DMS114 treated with DMSO at 0.1 percent for 48 hours (cell line): Measurements from ENCODE around the gene AVPR1B.

Experiments used
- DNase-seq: peaks from one replicate; lab custom pipeline; 2025; ENCODE audit not compliant: unreplicated experiment; lab: John Stamatoyannopoulos, UW

AVPR1B gene

GRCh38 chr1:206117151-206117948 is at the start of gene AVPR1B:
Gene AVPR1B, minus strand, starts transcription at chr1:206117388. Its CDS starts 498 bp downstream, at chr1:206116890.
- DNase-seq = no peak

DNA sequence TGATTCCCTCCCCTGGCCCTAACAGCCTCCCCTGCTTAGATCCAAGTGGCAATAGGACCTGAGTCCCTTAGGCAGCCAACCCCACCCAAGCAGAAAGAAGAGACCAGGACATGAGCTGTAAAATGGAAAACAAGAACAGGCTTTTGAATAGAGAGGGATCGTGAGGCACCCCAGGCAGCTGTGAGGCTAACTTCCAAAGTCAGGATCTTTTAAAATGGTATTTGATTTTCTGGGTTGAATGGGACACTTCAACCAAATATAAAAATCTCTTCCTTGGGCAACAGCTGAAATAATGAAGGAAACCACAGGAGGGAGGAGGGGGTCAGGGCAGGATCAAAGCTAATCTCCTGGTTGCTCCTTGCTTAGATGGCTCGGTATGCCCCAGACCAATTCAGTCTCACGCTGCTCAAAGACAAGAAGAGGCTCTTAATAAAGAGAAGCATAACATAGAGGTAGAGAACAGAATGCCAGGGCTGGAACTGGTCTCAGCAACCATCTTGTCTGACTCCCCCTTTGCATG is 28.6 kb upstream of the AVPR1B start:
- no peak for DNase-seq

DNA sequence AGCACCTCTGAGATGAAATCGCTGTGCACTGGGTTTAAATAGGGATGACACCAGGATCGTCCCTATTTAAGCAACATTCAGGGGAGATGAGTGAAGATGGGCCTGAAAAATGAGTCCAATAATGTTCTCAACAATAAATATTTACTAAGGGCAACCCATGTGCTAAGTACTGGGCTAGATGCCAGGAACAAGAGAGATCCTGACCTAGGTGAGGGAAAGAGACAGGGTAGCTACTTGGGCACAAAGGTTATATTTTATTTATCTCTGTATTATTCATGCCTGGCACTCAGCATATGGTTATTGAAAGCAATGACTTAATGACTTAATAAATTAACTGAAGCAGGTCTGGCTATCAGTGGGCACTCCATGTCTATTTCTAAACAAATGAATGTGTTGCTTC is 27.4 kb upstream of the AVPR1B start:
- DNase-seq = no peak

- no peak for DNase-seq
These were observed 26.5 kb upstream of the AVPR1B start for GRCh38 chr1:206143537-206144172.

GRCh38 chr1:206142770-206143169 is 25.6 kb upstream of the AVPR1B start:
- no peak for DNase-seq

GRCh38 chr1:206142011-206142410 is 24.8 kb upstream of the AVPR1B start:
- no peak for DNase-seq

- no peak for DNase-seq
These were observed 19.1 kb upstream of the AVPR1B start for GRCh38 chr1:206136241-206136640.

- no peak for DNase-seq
These were observed 18.1 kb upstream of the AVPR1B start for GRCh38 chr1:206135248-206135647.

DNA sequence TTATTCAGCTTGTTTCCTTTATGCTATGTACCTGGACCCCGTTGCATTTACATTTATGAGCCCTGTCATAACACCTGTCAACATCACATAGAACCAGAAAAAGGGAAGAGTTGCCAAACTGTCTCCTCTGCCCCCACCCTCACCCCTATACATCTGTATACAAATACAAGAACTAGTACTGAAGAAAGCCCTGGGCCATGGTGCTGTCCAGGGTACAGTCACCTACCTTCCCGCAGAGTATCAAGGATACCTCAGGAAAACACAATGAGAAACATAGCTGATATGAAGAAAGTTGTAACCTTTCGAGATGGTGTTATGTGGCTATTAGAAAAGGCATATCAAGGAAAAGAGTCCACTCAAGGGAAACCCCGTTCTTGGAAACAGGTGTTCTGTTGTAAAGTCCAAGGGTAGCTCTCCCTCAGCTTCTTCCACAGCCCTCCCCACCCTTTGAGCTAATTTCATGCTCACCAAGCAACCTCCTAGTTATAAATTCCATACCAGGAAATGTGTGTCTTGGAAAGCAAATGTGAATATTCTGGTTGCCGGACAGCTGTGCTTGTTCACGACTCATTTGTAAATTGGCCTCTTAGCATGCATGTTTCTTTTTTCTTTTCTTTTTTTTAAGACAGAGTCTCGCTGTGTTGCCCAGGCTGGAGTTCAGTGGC is 16.7 kb upstream of the AVPR1B start:
- no peak for DNase-seq

- no peak for DNase-seq
These were observed 13.8 kb upstream of the AVPR1B start for GRCh38 chr1:206131037-206131436.

GRCh38 chr1:206128196-206128595 is 11.0 kb upstream of the AVPR1B start:
- no peak for DNase-seq

GRCh38 chr1:206127336-206127735 is 10.1 kb upstream of the AVPR1B start:
- no peak for DNase-seq

GRCh38 chr1:206125346-206125745 is 8.2 kb upstream of the AVPR1B start:
- DNase-seq = no peak

- no peak for DNase-seq
These were observed 5.5 kb upstream of the AVPR1B start for GRCh38 chr1:206122686-206123085.

DNA sequence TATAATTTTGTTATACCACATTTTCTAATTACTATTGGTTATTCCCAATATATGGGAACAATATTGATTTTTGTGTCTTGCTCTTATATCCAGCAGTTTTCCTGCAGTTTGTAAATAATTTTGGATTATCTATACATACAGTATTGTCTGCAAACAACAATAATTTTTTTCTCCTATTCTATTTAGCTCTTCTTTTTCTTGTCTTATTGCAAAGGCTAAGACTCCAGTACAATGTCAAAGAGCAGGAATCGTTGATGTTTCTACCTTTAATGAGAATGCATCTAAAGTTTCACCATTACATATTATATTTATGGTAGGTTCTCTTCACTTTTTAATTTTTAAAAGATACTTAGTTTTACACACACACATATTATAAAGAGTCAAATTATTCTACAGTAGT is 4.1 kb upstream of the AVPR1B start:
- DNase-seq = no peak

DNA sequence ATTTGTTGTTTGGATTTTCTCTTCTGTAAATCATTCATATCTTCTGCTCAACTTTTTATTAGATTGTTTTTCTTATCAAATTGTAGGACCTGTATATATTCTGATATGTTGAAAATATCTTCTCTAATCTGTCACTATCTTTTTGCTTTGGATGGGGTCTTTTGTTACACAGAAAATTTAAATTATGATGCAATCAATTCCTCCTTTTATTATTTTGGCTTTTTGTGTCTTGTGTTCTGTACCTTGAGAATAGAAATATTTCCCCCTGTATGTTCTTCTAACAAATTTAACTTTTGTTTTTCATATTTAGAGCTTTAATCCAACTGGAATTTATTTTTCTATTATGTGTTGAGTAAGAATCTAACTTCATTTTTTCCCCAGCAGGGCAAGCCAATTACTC is 3.2 kb upstream of the AVPR1B start:
- DNase-seq = no peak

DNA sequence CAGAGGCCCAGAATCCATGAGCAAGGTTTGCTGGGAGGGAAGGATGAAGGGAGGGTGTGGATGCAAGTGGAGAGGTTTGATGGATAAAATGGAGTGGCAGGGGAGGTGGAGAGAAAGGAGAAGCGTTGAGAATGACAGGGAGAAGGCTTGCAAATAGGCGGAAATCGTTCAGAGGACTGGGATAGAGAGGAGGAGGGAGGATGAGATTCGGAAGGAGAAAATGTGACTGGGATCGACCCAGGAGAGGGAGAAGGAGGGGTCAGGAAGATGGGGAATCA is 376 bp downstream of the AVPR1B start:
- no peak for DNase-seq

- DNase-seq = no peak
These were observed 856 bp downstream of the AVPR1B start for GRCh38 chr1:206116191-206116872.

- DNase-seq = no peak
These were observed 1.4 kb downstream of the AVPR1B start for GRCh38 chr1:206115791-206116190.

- no peak for DNase-seq
These were observed 2.2 kb downstream of the AVPR1B start for GRCh38 chr1:206114692-206115640.
